CD14-positive monocyte (primary cell): ENCODE measurements around the gene ARMH3. TPM values are rescaled to one million over a fixed set of nuclear protein-coding genes. Genes with fewer than 3 reads are reported as not detected.

Source experiments
- DNase-seq, 3 donors: peaks; one replicate each; pipeline ENCODE4 v3.0.0-alpha.2; 2011 to 2022
- H2AFZ ChIP-seq: 2 replicates; pipeline ENCODE4 v1.6.0; 2012; ENCODE audit warnings: mild to moderate bottlenecking, low read depth, low read length, inconsistent platforms; ENCODE audit not compliant: insufficient read depth, poor library complexity, severe bottlenecking
- H3K27ac ChIP-seq, 2 donors: 1 replicate in 1 of 2; 2 replicates in 1 of 2; pipeline ENCODE4 v1.5.1; 2012 to 2013; ENCODE audit warnings: low read length in 2 of 2, control low read depth in 1 of 2, inconsistent platforms in 1 of 2, low read depth in 1 of 2, mild to moderate bottlenecking in 1 of 2
- H3K27me3 ChIP-seq, 2 donors: one replicate each; pipeline versions ENCODE4 v1.6.0 to v1.6.1; 2011 to 2013; ENCODE audit warnings: low read length in 2 of 2; ENCODE audit not compliant: control insufficient read depth in 2 of 2, insufficient read depth in 2 of 2
- H3K36me3 ChIP-seq, 2 donors: replicated peaks in 1 of 2; 1 replicate in 1 of 2; 2 replicates in 1 of 2; pipeline versions ENCODE4 v1.5.1 to v1.6.1; 2012 to 2013; ENCODE audit warnings: low read length in 2 of 2, control low read depth in 1 of 2, inconsistent platforms in 1 of 2, mild to moderate bottlenecking in 1 of 2; ENCODE audit not compliant: insufficient read depth in 2 of 2, control insufficient read depth in 1 of 2
- H3K4me1 ChIP-seq, 2 donors: 1 replicate in 1 of 2; 2 replicates in 1 of 2; pipeline versions ENCODE4 v1.5.1 to v1.6.1; 2012 to 2013; ENCODE audit warnings: low read length in 2 of 2, control low read depth in 1 of 2, inconsistent platforms in 1 of 2, mild to moderate bottlenecking in 1 of 2, moderate library complexity in 1 of 2; ENCODE audit not compliant: insufficient read depth in 2 of 2, control insufficient read depth in 1 of 2
- H3K4me2 ChIP-seq: replicated peaks from 2 replicates; pipeline ENCODE3; 2012; ENCODE audit warnings: low read length, moderate library complexity, mild to moderate bottlenecking; ENCODE audit not compliant: poor library complexity, severe bottlenecking; ENCODE audit errors: extremely low read depth
- H3K4me3 ChIP-seq, 3 experiments: fragments of 200-600 bp in 1 of 3; sonication (generic) in 1 of 3; replicated peaks in 1 of 3; 1 replicate in 2 of 3; 2 replicates in 1 of 3; pipeline ENCODE4 v1.5.1; 2011 to 2013; ENCODE audit warnings: low read length in 3 of 3, mild to moderate bottlenecking in 3 of 3, control low read depth in 2 of 3, low read depth in 2 of 3, inconsistent platforms in 1 of 3, moderate library complexity in 1 of 3
- H3K79me2 ChIP-seq: 2 replicates; pipeline ENCODE4 v1.6.0; 2012; ENCODE audit warnings: mild to moderate bottlenecking, control low read depth, inconsistent platforms, low read length, moderate library complexity; ENCODE audit not compliant: insufficient read depth
- H3K9ac ChIP-seq: 2 replicates; pipeline ENCODE4 v1.6.0; 2017; ENCODE audit warnings: low read length, mild to moderate bottlenecking; ENCODE audit not compliant: insufficient read depth, poor library complexity, severe bottlenecking
- H3K9me3 ChIP-seq, 2 donors: replicated peaks in 1 of 2; 1 replicate in 1 of 2; 2 replicates in 1 of 2; pipeline versions ENCODE4 v1.5.1 to v1.6.1; 2012 to 2013; ENCODE audit warnings: low read length in 2 of 2, control low read depth in 1 of 2; ENCODE audit not compliant: control insufficient read depth in 1 of 2, insufficient read depth in 1 of 2
- H4K20me1 ChIP-seq: 2 replicates; pipeline ENCODE4 v1.6.0; 2012; ENCODE audit warnings: mild to moderate bottlenecking, low read length, control low read depth, moderate library complexity; ENCODE audit not compliant: insufficient read depth
- H3K27ac Mint-ChIP-seq, 7 donors: one replicate each; pipeline ENCODE4 v1.8.0; 2020; ENCODE audit warnings: mild to moderate bottlenecking in 7 of 7, mixed read lengths in 7 of 7, moderate library complexity in 6 of 7, inconsistent platforms in 2 of 7
- H3K27me3 Mint-ChIP-seq, 3 donors: one replicate each; pipeline ENCODE4 v1.8.0; 2021 to 2022; ENCODE audit warnings: low read depth in 3 of 3, mild to moderate bottlenecking in 3 of 3, mixed read lengths in 3 of 3, moderate library complexity in 3 of 3, inconsistent platforms in 1 of 3
- H3K36me3 Mint-ChIP-seq, 2 donors: one replicate each; pipeline ENCODE4 v1.8.0; 2020; ENCODE audit warnings: mixed read lengths in 2 of 2, inconsistent platforms in 1 of 2, mild to moderate bottlenecking in 1 of 2
- H3K4me1 Mint-ChIP-seq: one replicate; pipeline ENCODE4 v1.8.0; 2020; ENCODE audit warnings: mild to moderate bottlenecking, mixed read lengths
- H3K4me3 Mint-ChIP-seq, 2 donors: one replicate each; pipeline ENCODE4 v1.8.0; 2020; ENCODE audit warnings: mild to moderate bottlenecking in 2 of 2, mixed read lengths in 2 of 2, moderate library complexity in 1 of 2
- H3K9me3 Mint-ChIP-seq, 7 donors: one replicate each; pipeline ENCODE4 v1.8.0; 2020 to 2022; ENCODE audit warnings: mixed read lengths in 7 of 7, mild to moderate bottlenecking in 6 of 7, moderate library complexity in 6 of 7, inconsistent platforms in 2 of 7
- CTCF ChIP-seq: fragments of 200-600 bp; IDR thresholded peaks from one replicate; pipeline ENCODE4 v1.8.0; 2022; ENCODE audit warnings: antibody characterized with exemption, mild to moderate bottlenecking
- WGBS: methylation state at CpG from one replicate; pipeline ENCODE4 v1.1.5; 2013; ENCODE audit warnings: missing lambda C conversion rate; ENCODE audit not compliant: insufficient coverage; 5-methylcytosine and 5-hydroxymethylcytosine counted together
- intact Hi-C, 2 donors: fragments of 100-400 bp; cut with micrococcal nuclease; formaldehyde crosslinking; loops; one replicate each; pipeline versions ENCODE4 v1.15.0 to v1.15.1; 2023
- polyA plus RNA-seq, 3 donors: library from polyadenylated mRNA; depleted of rRNA in 1 of 3; unstranded in 2 of 3; stranded (reverse) in 1 of 3; fragments of 300-500 nt in 2 of 3; fragments of >200 nt in 1 of 3; fragmentation: Illumina TruSeq in 2 of 3; gene quantifications; 1 replicate in 2 of 3; 2 replicates in 1 of 3; pipeline ENCODE4 v1.2.3, GENCODE V29; 2012 to 2021

Gene ARMH3
- polyA plus RNA-seq, 3 donors: 20.4 to 26.3 (median 22.1) TPM

- H3K9me3 Mint-ChIP-seq: peaks cover 0 to 2% (median 0%) of the 10 kb centered on the region in 7 donors
- no peak for TF ChIP-seq CTCF
- no peaks in the 10 kb centered on the region for H3K4me1 Mint-ChIP-seq
- no peak overlapping the region for H3K4me3 ChIP-seq
- H3K4me2 ChIP-seq: no peak overlapping the region
- peaks cover 6% of the 10 kb centered on the region for H3K79me2 ChIP-seq
- no peaks in the 10 kb centered on the region for H3K9me3 ChIP-seq
- H3K9ac ChIP-seq: no peak overlapping the region
- no peak overlapping the region for H3K4me3 Mint-ChIP-seq
- peaks cover 46 to 63% of the 10 kb centered on the region in 2 donors for H3K36me3 Mint-ChIP-seq
- H4K20me1 ChIP-seq: peaks cover 24% of the 10 kb centered on the region
- DNase-seq: no peak
- H3K27me3 Mint-ChIP-seq: no peaks in the 10 kb centered on the region
- no CpG with 5 or more reads among the region's 4 CpGs for WGBS
- no peak overlapping the region for H2AFZ ChIP-seq
- H3K27me3 ChIP-seq: no peaks in the 10 kb centered on the region
- no peak overlapping the region for H3K27ac ChIP-seq
- H3K27ac Mint-ChIP-seq: no peak overlapping the region
- intact Hi-C loops: no loop called here
- no peaks in the 10 kb centered on the region for H3K4me1 ChIP-seq
- peaks cover 21 to 84% of the 10 kb centered on the region in 2 donors for H3K36me3 ChIP-seq
These were observed 123.8 kb downstream of the ARMH3 start for GRCh38 chr10:101932183-101932582.

GRCh38 chr10:101925027-101925426 is 130.9 kb downstream of the ARMH3 start:
- no peaks in the 10 kb centered on the region for H3K27me3 Mint-ChIP-seq
- Histone ChIP-seq H3K27me3 (no peaks in the 10 kb centered on the region), H3K4me3 (no peak overlapping the region), H3K9ac (no peak overlapping the region), H3K27ac (no peak overlapping the region), H4K20me1 (peaks cover 20% of the 10 kb centered on the region), H3K36me3 (peaks cover 26 to 54% of the 10 kb centered on the region in 2 donors), H3K4me2 (no peak overlapping the region), H3K79me2 (peaks cover 4% of the 10 kb centered on the region), H3K9me3 (no peaks in the 10 kb centered on the region), H2AFZ (no peak overlapping the region), H3K4me1 (peaks cover 5 to 10% of the 10 kb centered on the region in 2 donors)
- H3K4me3 Mint-ChIP-seq: no peak overlapping the region
- no peak overlapping the region for H3K27ac Mint-ChIP-seq
- no CpG with 5 or more reads among the region's 2 CpGs for WGBS
- peaks cover 12% of the 10 kb centered on the region for H3K4me1 Mint-ChIP-seq
- TF ChIP-seq CTCF: no peak
- intact Hi-C loops: no loop called here
- peaks cover 0 to 2% (median 0%) of the 10 kb centered on the region in 7 donors for H3K9me3 Mint-ChIP-seq
- no peak for DNase-seq
- peaks cover 37 to 49% of the 10 kb centered on the region in 2 donors for H3K36me3 Mint-ChIP-seq
